ENCODE measurements around the gene DPP3.
"Not testable (repeated sequence)": the region's sequence is repeated elsewhere in the genome, so short reads cannot be mapped to it uniquely, and the experiment has no call there.

- TF ChIP-seq CTCF (IDR thresholded peaks at IDR 0.05; ENCODE audit: low read length); EZH2 (optimal IDR thresholded peaks at IDR 0.05; ENCODE audit: low read depth, low read length); EZH2phosphoT487 (IDR thresholded peaks at IDR 0.05; ENCODE audit: low read length): not testable (repeated sequence)
These were observed 39.9 kb upstream of the DPP3 start for GRCh38 chr11:66440101-66440939.
